Measurements from ENCODE around the gene USP17L22. TPM values are rescaled to one million over a fixed set of nuclear protein-coding genes. Genes with fewer than 3 reads are reported as not detected.
"Not testable (repeated sequence)": the region's sequence is repeated elsewhere in the genome, so short reads cannot be mapped to it uniquely, and the experiment has no call there.

The USP17L22 gene
- total RNA-seq (not detected in 2 replicates), polyA plus RNA-seq (not detected in 2 replicates), polyA minus RNA-seq (ENCODE audit: low replicate concordance) (not detected in 2 replicates)
- not detected in 2 replicates for polyA plus RNA-seq (2012)

- not testable (repeated sequence) for H3K79me2 ChIP-seq (ENCODE audit: control insufficient read depth, insufficient read depth, low read length); H3K4me3 ChIP-seq (replicated peaks in 1 of 4; ENCODE audit: control extremely low read depth in 1 of 4, insufficient read depth in 1 of 4, low read depth in 3 of 4, low read length in 4 of 4); H3K27me3 ChIP-seq (ENCODE audit: control insufficient read depth, insufficient read depth, low read length); H3K4me2 ChIP-seq (ENCODE audit: extremely low read depth, insufficient read depth, low read length); H3K9me3 ChIP-seq (ENCODE audit: control insufficient read depth, insufficient read depth, low read depth, low read length); H3K36me3 ChIP-seq (ENCODE audit: control insufficient read depth, insufficient read depth, low read length); DNase-seq (ENCODE audit: low read depth in 2 of 2); H3K9ac ChIP-seq (ENCODE audit: insufficient read depth, low read length); H2AFZ ChIP-seq (ENCODE audit: low read length); H3K4me1 ChIP-seq (ENCODE audit: control insufficient read depth, extremely low read depth, insufficient read depth, low read length); H4K20me1 ChIP-seq (ENCODE audit: control insufficient read depth, extremely low read depth, insufficient read depth, low read length); H3K27ac ChIP-seq (ENCODE audit: insufficient read depth, low read length)
These were observed at the start of gene USP17L22 for GRCh38 chr4:9267319-9267718. USP17L22 (plus strand) TSS chr4:9267619; CDS start chr4:9267619, 0 bp downstream.

- H4K20me1 ChIP-seq (ENCODE audit: control insufficient read depth, extremely low read depth, insufficient read depth, low read length); H3K9ac ChIP-seq (ENCODE audit: insufficient read depth, low read length): not testable (repeated sequence)
These were observed 47.6 kb upstream of the USP17L22 start, which contains the start of gene USP17L12 for GRCh38 chr4:9219852-9220251. USP17L12 (plus strand) TSS chr4:9220152; CDS start chr4:9220152, 0 bp downstream.

GRCh38 chr4:9224596-9224995 is 42.8 kb upstream of the USP17L22 start, which contains the start of gene USP17L13:
USP17L13 (plus strand) TSS chr4:9224896; CDS start chr4:9224896, 0 bp downstream.
- not testable (repeated sequence) for H3K27me3 ChIP-seq (ENCODE audit: control insufficient read depth, insufficient read depth, low read length); H3K4me3 ChIP-seq (replicated peaks in 1 of 4; ENCODE audit: control extremely low read depth in 1 of 4, insufficient read depth in 1 of 4, low read depth in 3 of 4, low read length in 4 of 4); H3K4me1 ChIP-seq (ENCODE audit: control insufficient read depth, extremely low read depth, insufficient read depth, low read length); H3K9me3 ChIP-seq (ENCODE audit: control insufficient read depth, insufficient read depth, low read depth, low read length); H3K36me3 ChIP-seq (ENCODE audit: control insufficient read depth, insufficient read depth, low read length); H3K27ac ChIP-seq (ENCODE audit: insufficient read depth, low read length); H2AFZ ChIP-seq (ENCODE audit: low read length); H3K9ac ChIP-seq (ENCODE audit: insufficient read depth, low read length); H4K20me1 ChIP-seq (ENCODE audit: control insufficient read depth, extremely low read depth, insufficient read depth, low read length); H3K4me2 ChIP-seq (ENCODE audit: extremely low read depth, insufficient read depth, low read length); H3K79me2 ChIP-seq (ENCODE audit: control insufficient read depth, insufficient read depth, low read length); DNase-seq (ENCODE audit: low read depth in 2 of 2)

More at GRCh38 chr4:9219852-9220251, 47.6 kb upstream of the USP17L22 start, which contains the start of gene USP17L12:
- H3K4me3 ChIP-seq (replicated peaks in 1 of 4; ENCODE audit: control extremely low read depth in 1 of 4, insufficient read depth in 1 of 4, low read depth in 3 of 4, low read length in 4 of 4); H3K27me3 ChIP-seq (ENCODE audit: control insufficient read depth, insufficient read depth, low read length); DNase-seq (ENCODE audit: low read depth in 2 of 2); H3K36me3 ChIP-seq (ENCODE audit: control insufficient read depth, insufficient read depth, low read length); H3K9me3 ChIP-seq (ENCODE audit: control insufficient read depth, insufficient read depth, low read depth, low read length); H3K79me2 ChIP-seq (ENCODE audit: control insufficient read depth, insufficient read depth, low read length); H3K4me2 ChIP-seq (ENCODE audit: extremely low read depth, insufficient read depth, low read length); H3K27ac ChIP-seq (ENCODE audit: insufficient read depth, low read length); H2AFZ ChIP-seq (ENCODE audit: low read length); H3K4me1 ChIP-seq (ENCODE audit: control insufficient read depth, extremely low read depth, insufficient read depth, low read length): not testable (repeated sequence)

- not testable (repeated sequence) for DNase-seq (ENCODE audit: low read depth in 2 of 2); H4K20me1 ChIP-seq (ENCODE audit: control insufficient read depth, extremely low read depth, insufficient read depth, low read length); H3K9ac ChIP-seq (ENCODE audit: insufficient read depth, low read length); H3K27ac ChIP-seq (ENCODE audit: insufficient read depth, low read length); H3K4me2 ChIP-seq (ENCODE audit: extremely low read depth, insufficient read depth, low read length); H3K27me3 ChIP-seq (ENCODE audit: control insufficient read depth, insufficient read depth, low read length); H3K79me2 ChIP-seq (ENCODE audit: control insufficient read depth, insufficient read depth, low read length); H3K4me1 ChIP-seq (ENCODE audit: control insufficient read depth, extremely low read depth, insufficient read depth, low read length); H3K4me3 ChIP-seq (replicated peaks in 1 of 4; ENCODE audit: control extremely low read depth in 1 of 4, insufficient read depth in 1 of 4, low read depth in 3 of 4, low read length in 4 of 4); H3K9me3 ChIP-seq (ENCODE audit: control insufficient read depth, insufficient read depth, low read depth, low read length); H3K36me3 ChIP-seq (ENCODE audit: control insufficient read depth, insufficient read depth, low read length); H2AFZ ChIP-seq (ENCODE audit: low read length)
These were observed 37.2 kb upstream of the USP17L22 start for GRCh38 chr4:9230249-9230648.

- not testable (repeated sequence) for H3K27ac ChIP-seq (ENCODE audit: insufficient read depth, low read length); H3K9me3 ChIP-seq (ENCODE audit: control insufficient read depth, insufficient read depth, low read depth, low read length); DNase-seq (ENCODE audit: low read depth in 2 of 2); H3K9ac ChIP-seq (ENCODE audit: insufficient read depth, low read length); H4K20me1 ChIP-seq (ENCODE audit: control insufficient read depth, extremely low read depth, insufficient read depth, low read length); H3K4me3 ChIP-seq (replicated peaks in 1 of 4; ENCODE audit: control extremely low read depth in 1 of 4, insufficient read depth in 1 of 4, low read depth in 3 of 4, low read length in 4 of 4); H3K27me3 ChIP-seq (ENCODE audit: control insufficient read depth, insufficient read depth, low read length); H3K4me2 ChIP-seq (ENCODE audit: extremely low read depth, insufficient read depth, low read length); H3K36me3 ChIP-seq (ENCODE audit: control insufficient read depth, insufficient read depth, low read length); H3K79me2 ChIP-seq (ENCODE audit: control insufficient read depth, insufficient read depth, low read length); H2AFZ ChIP-seq (ENCODE audit: low read length); H3K4me1 ChIP-seq (ENCODE audit: control insufficient read depth, extremely low read depth, insufficient read depth, low read length)
These were observed 33.3 kb upstream of the USP17L22 start, which contains the start of gene USP17L15 for GRCh38 chr4:9234085-9234484. USP17L15 (plus strand) TSS chr4:9234385; CDS start chr4:9234385, 0 bp downstream.

- H3K4me1 ChIP-seq (ENCODE audit: control insufficient read depth, extremely low read depth, insufficient read depth, low read length); H4K20me1 ChIP-seq (ENCODE audit: control insufficient read depth, extremely low read depth, insufficient read depth, low read length); H3K4me3 ChIP-seq (replicated peaks in 1 of 4; ENCODE audit: control extremely low read depth in 1 of 4, insufficient read depth in 1 of 4, low read depth in 3 of 4, low read length in 4 of 4); H3K9ac ChIP-seq (ENCODE audit: insufficient read depth, low read length); H3K27me3 ChIP-seq (ENCODE audit: control insufficient read depth, insufficient read depth, low read length); H3K27ac ChIP-seq (ENCODE audit: insufficient read depth, low read length); H2AFZ ChIP-seq (ENCODE audit: low read length); H3K9me3 ChIP-seq (ENCODE audit: control insufficient read depth, insufficient read depth, low read depth, low read length); H3K36me3 ChIP-seq (ENCODE audit: control insufficient read depth, insufficient read depth, low read length); H3K4me2 ChIP-seq (ENCODE audit: extremely low read depth, insufficient read depth, low read length); H3K79me2 ChIP-seq (ENCODE audit: control insufficient read depth, insufficient read depth, low read length): not testable (repeated sequence)
- peak in 1 of 2 donors; percentile 0 for DNase-seq (ENCODE audit: low read depth in 2 of 2)
These were observed 29.0 kb upstream of the USP17L22 start for GRCh38 chr4:9238461-9238860.

- not testable (repeated sequence) for H3K9ac ChIP-seq (ENCODE audit: insufficient read depth, low read length); H3K27ac ChIP-seq (ENCODE audit: insufficient read depth, low read length); DNase-seq (ENCODE audit: low read depth in 2 of 2); H3K4me3 ChIP-seq (replicated peaks in 1 of 4; ENCODE audit: control extremely low read depth in 1 of 4, insufficient read depth in 1 of 4, low read depth in 3 of 4, low read length in 4 of 4); H2AFZ ChIP-seq (ENCODE audit: low read length); H3K4me1 ChIP-seq (ENCODE audit: control insufficient read depth, extremely low read depth, insufficient read depth, low read length); H3K79me2 ChIP-seq (ENCODE audit: control insufficient read depth, insufficient read depth, low read length); H4K20me1 ChIP-seq (ENCODE audit: control insufficient read depth, extremely low read depth, insufficient read depth, low read length); H3K9me3 ChIP-seq (ENCODE audit: control insufficient read depth, insufficient read depth, low read depth, low read length); H3K27me3 ChIP-seq (ENCODE audit: control insufficient read depth, insufficient read depth, low read length); H3K4me2 ChIP-seq (ENCODE audit: extremely low read depth, insufficient read depth, low read length); H3K36me3 ChIP-seq (ENCODE audit: control insufficient read depth, insufficient read depth, low read length)
These were observed 23.8 kb upstream of the USP17L22 start, which contains the start of gene USP17L17 for GRCh38 chr4:9243579-9243978. USP17L17 (plus strand) TSS chr4:9243879; CDS start chr4:9243879, 0 bp downstream.

Data from fibroblast of lung (primary cell).